ENCODE data around the gene CPED1.

The CPED1 gene

DNA sequence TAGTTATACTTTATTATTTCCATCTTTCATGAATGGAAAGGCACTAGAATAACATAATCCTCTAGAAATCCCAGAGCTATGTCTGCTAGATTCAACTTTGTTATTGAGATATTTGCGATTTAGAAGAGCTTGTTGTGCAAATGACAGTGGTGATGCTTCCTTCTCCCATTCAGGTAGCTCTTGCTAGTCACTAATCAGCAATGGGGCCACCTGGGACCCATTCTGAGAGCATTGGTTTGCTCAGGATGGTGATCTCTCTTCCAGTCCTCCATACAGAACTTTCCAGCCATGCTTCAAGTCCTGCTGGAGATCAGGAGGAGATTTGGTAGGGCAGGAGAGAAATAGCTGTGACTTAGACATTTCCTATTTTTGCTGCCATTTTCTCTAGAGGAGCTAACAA, 274.5 kb downstream of the CPED1 start:
- H3K27ac Mint-ChIP-seq: no peak overlapping the region
- no peak for ATAC-seq (ENCODE audit: low read depth)
- H3K36me3 Mint-ChIP-seq: peaks cover 51% of the 10 kb centered on the region
- H3K4me1 Mint-ChIP-seq: peaks cover 21% of the 10 kb centered on the region
- DNase-seq (ENCODE audit: low spot score in 2 of 2): no peak
- H3K4me3 Mint-ChIP-seq: no peak overlapping the region
- H3K27me3 Mint-ChIP-seq: no peaks in the 10 kb centered on the region
- no peaks in the 10 kb centered on the region for H3K9me3 Mint-ChIP-seq

DNA sequence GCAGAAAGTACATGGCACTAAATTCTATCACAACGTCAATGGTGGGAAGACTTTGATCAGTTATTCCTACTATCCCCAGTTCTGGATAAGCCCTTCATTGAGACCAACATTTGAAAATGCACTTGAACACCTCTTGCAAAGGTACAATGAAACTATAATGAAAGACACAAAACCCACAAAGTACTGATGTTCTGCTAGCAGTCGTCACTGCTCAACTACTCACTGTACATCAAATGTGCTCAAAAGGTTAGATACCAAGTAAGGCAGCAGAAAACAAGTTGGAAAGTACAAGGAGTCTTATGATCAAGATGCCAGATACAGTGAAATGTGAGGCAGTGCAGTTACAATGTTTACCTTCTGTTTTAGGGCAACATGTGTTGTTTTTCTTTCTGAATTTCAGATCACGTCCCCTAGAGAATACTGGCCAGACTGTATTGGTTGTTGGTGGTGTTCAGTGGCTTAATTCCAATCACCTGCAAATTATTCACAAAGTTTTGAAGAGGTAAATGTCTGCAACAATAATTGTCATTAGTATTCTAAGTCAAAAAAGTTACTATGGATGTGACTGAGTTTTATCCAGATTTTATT, 277.9 kb downstream of the CPED1 start:
- H3K4me3 Mint-ChIP-seq: no peak overlapping the region
- ATAC-seq (ENCODE audit: low read depth): no peak
- H3K9me3 Mint-ChIP-seq: no peaks in the 10 kb centered on the region
- peaks cover 15% of the 10 kb centered on the region for H3K4me1 Mint-ChIP-seq
- no peak overlapping the region for H3K27ac Mint-ChIP-seq
- no peak for DNase-seq (ENCODE audit: low spot score in 2 of 2)
- no peaks in the 10 kb centered on the region for H3K27me3 Mint-ChIP-seq
- peaks cover 56% of the 10 kb centered on the region for H3K36me3 Mint-ChIP-seq

- peaks cover 12% of the 10 kb centered on the region for H3K4me1 Mint-ChIP-seq
- DNase-seq (ENCODE audit: low spot score in 2 of 2): no peak
- ATAC-seq (ENCODE audit: low read depth): no peak
- H3K27ac Mint-ChIP-seq: peak overlapping the region; percentile 10
- H3K4me3 Mint-ChIP-seq: no peak overlapping the region
- H3K9me3 Mint-ChIP-seq: no peaks in the 10 kb centered on the region
- no peaks in the 10 kb centered on the region for H3K27me3 Mint-ChIP-seq
- peaks cover 56% of the 10 kb centered on the region for H3K36me3 Mint-ChIP-seq
Observed at GRCh38 chr7:121267612-121268011, 279.1 kb downstream of the CPED1 start.

- Mint-ChIP-seq H3K4me1 (peaks cover 16% of the 10 kb centered on the region), H3K4me3 (no peak overlapping the region), H3K27ac (no peak overlapping the region), H3K27me3 (no peaks in the 10 kb centered on the region), H3K9me3 (no peaks in the 10 kb centered on the region), H3K36me3 (peaks cover 47% of the 10 kb centered on the region)
- ATAC-seq (ENCODE audit: low read depth) (no peak), DNase-seq (ENCODE audit: low spot score in 2 of 2) (no peak)
Observed at GRCh38 chr7:121269798-121270197, 281.3 kb downstream of the CPED1 start.

- no peak overlapping the region for H3K27ac Mint-ChIP-seq
- H3K4me3 Mint-ChIP-seq: no peak overlapping the region
- ATAC-seq (ENCODE audit: low read depth): no peak
- no peaks in the 10 kb centered on the region for H3K9me3 Mint-ChIP-seq
- H3K4me1 Mint-ChIP-seq: peaks cover 15% of the 10 kb centered on the region
- H3K27me3 Mint-ChIP-seq: no peaks in the 10 kb centered on the region
- H3K36me3 Mint-ChIP-seq: peaks cover 41% of the 10 kb centered on the region
- no peak for DNase-seq (ENCODE audit: low spot score in 2 of 2)
Observed at GRCh38 chr7:121271098-121271497, 282.6 kb downstream of the CPED1 start.

DNA sequence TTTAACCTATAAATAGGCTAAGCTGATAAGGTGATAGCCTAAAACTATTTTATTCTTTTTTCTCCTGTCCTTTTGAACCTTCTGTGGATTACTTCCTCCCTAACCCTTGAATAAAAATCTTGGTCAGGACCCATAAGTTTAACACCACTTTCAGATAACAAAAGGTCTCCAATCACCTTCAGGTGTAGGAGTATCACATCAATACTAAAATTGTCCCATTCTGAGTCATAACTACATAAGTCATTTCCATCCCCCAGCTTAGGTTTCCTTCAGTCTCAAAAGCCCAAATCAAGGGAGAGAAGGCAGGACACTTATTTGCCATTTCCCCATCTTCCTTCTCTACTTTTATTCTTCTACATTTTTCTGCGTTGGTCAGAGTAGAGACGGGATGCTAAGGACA, 283.4 kb downstream of the CPED1 start:
- Mint-ChIP-seq H3K4me3 (no peak overlapping the region), H3K9me3 (no peaks in the 10 kb centered on the region), H3K4me1 (peaks cover 20% of the 10 kb centered on the region), H3K36me3 (peaks cover 41% of the 10 kb centered on the region), H3K27me3 (no peaks in the 10 kb centered on the region), H3K27ac (no peak overlapping the region)
- ATAC-seq (ENCODE audit: low read depth) (no peak), DNase-seq (ENCODE audit: low spot score in 2 of 2) (no peak)

- H3K27me3 Mint-ChIP-seq: no peaks in the 10 kb centered on the region
- DNase-seq (ENCODE audit: low spot score in 2 of 2) (no peak), ATAC-seq (ENCODE audit: low read depth) (no peak)
- H3K9me3 Mint-ChIP-seq: no peaks in the 10 kb centered on the region
- H3K4me3 Mint-ChIP-seq: no peak overlapping the region
- H3K27ac Mint-ChIP-seq: no peak overlapping the region
- H3K36me3 Mint-ChIP-seq: peaks cover 44% of the 10 kb centered on the region
- peaks cover 24% of the 10 kb centered on the region for H3K4me1 Mint-ChIP-seq
Observed at GRCh38 chr7:121272676-121273075, 284.2 kb downstream of the CPED1 start.

DNA sequence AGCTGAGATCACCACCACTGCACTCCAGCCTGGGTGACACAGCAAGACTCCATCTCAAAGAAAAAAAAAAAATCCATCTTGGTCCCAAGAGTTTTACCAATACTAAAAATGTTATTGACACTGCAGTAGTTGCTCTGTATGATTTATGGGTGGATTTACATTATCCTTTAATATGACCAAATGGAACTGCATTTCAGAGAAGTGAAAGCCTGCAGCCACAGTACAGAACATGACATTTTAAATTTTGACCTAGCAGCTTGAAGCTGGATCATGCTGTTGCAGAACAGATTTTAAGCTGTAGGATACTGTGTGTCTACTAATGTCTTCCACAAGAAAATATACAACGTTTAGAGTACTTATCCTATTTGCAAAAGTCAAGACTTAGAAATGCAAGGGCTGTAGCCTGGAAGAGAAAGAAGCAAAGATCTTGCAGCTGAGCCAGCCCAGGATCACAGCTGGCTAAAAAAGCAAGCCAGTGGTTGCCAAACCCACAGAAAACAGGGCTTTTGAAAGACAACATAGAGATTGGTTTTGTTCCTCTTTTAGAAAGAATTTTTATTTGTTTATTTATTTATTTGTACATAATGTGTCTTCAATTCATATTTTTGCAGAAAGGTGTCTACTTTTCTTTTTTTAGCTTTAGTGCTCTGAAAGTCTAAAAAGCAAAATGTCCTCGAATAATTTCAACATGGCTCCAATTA, 285.1 kb downstream of the CPED1 start:
- ATAC-seq (ENCODE audit: low read depth) (peak; percentile 37), DNase-seq (ENCODE audit: low spot score in 2 of 2) (no peak)
- Mint-ChIP-seq H3K9me3 (no peaks in the 10 kb centered on the region), H3K27me3 (no peaks in the 10 kb centered on the region), H3K4me3 (no peak overlapping the region), H3K4me1 (peaks cover 26% of the 10 kb centered on the region), H3K27ac (no peak overlapping the region), H3K36me3 (peaks cover 45% of the 10 kb centered on the region)

DNA sequence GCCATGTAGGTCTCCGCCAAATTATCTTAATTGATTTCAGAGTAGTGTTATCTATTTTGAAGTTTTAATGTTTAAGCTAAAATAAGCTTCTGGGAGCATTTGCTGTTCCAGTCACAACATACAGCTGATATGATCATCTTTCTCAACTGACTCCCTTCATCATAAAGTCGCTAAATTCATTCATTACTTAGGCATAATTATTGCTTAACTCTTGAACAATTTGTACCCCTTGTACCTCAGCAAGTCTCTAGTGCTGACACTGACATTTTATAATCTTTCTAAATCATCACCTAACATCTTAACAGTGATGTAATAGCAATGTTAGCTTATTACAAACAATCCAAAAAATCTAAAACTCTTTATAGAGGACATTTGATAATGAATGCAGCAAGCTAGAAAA, 286.0 kb downstream of the CPED1 start:
- DNase-seq (ENCODE audit: low spot score in 2 of 2): no peak
- no peak for ATAC-seq (ENCODE audit: low read depth)
- Mint-ChIP-seq H3K27ac (no peak overlapping the region), H3K9me3 (no peaks in the 10 kb centered on the region), H3K4me3 (no peak overlapping the region), H3K27me3 (no peaks in the 10 kb centered on the region), H3K36me3 (peaks cover 41% of the 10 kb centered on the region), H3K4me1 (peaks cover 25% of the 10 kb centered on the region)

GRCh38 chr7:121275204-121275603, 286.7 kb downstream of the CPED1 start:
- H3K36me3 Mint-ChIP-seq: peaks cover 40% of the 10 kb centered on the region
- H3K9me3 Mint-ChIP-seq: no peaks in the 10 kb centered on the region
- peaks cover 29% of the 10 kb centered on the region for H3K4me1 Mint-ChIP-seq
- ATAC-seq (ENCODE audit: low read depth) (no peak), DNase-seq (ENCODE audit: low spot score in 2 of 2) (no peak)
- no peaks in the 10 kb centered on the region for H3K27me3 Mint-ChIP-seq
- no peak overlapping the region for H3K4me3 Mint-ChIP-seq
- H3K27ac Mint-ChIP-seq: no peak overlapping the region

GRCh38 chr7:121276313-121276712, 287.8 kb downstream of the CPED1 start:
- Mint-ChIP-seq H3K27me3 (no peaks in the 10 kb centered on the region), H3K9me3 (no peaks in the 10 kb centered on the region), H3K4me3 (no peak overlapping the region), H3K27ac (peak overlapping the region; percentile 4), H3K36me3 (peaks cover 40% of the 10 kb centered on the region), H3K4me1 (peaks cover 29% of the 10 kb centered on the region)
- no peak for ATAC-seq (ENCODE audit: low read depth)
- DNase-seq (ENCODE audit: low spot score in 2 of 2): no peak

DNA sequence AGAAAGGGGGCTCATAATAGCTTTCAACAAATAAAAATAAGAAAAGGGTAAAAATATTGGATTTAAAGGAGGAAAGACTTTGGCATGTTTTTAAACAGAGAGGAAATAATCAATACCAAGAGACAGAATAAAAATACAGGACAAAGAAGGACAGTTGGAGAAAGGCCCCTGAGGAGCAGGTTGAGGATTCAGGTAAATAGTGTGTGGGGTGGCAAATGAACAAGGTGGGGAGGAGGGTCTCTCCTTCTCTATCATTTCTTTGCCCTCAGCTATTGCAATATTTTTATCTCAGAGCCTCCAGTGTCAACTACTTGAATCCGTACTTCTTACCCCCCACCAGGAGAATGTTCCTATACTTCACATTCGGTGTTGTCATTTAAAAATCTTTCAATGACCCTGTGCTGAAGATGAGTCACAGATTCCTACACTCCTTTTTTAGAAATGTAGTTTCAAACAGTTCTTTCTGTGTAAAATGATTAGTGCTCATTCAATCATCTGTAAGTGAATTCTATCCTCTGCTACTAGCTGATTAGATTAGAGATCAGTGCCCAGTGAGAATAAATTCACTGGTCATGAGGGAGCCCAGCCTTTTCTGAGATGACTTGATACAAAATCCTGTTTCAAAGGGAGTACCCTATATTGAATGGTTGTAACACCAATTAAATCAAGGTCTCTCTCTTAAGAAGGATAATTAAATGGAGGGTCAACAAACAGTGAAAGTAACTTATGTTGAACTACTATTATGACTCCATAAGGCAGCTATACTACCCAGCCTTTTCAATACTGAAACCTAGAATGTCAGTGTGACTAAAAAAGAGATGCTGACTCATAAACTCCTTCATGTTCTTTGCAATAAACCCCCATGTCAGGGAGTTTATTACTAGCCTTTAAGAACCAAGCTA, 289.9 kb downstream of the CPED1 start:
- Mint-ChIP-seq H3K27ac (peak overlapping the region; percentile 13), H3K4me1 (peaks cover 26% of the 10 kb centered on the region), H3K9me3 (no peaks in the 10 kb centered on the region), H3K36me3 (peaks cover 33% of the 10 kb centered on the region), H3K27me3 (no peaks in the 10 kb centered on the region), H3K4me3 (no peak overlapping the region)
- ATAC-seq (ENCODE audit: low read depth) (no peak), DNase-seq (ENCODE audit: low spot score in 2 of 2) (no peak)

DNA sequence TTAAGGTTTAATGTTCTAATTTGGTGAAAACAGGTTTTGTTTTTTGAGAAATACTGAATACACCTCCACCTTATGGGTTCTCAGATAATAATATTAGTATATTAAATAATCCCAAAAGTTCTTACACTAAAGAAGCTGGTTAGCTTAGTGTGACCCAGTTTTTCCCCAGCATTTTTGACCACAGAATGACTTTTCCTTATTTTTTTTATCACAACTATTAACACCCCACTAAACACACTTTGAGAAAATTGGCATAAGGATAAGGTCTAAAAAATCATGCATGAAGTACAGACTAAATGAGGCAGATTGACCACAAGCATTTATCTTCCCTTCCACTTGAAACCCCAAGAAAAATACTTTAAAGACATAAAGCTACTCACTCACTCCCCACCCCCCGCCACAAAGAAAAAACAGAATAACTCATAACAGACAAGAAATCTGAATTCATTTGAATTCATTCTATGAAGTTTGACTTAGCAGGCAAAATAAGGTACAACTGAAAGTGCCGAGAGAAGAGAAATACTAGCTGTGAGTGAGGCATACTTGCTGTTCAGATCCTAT, 290.6 kb downstream of the CPED1 start:
- ATAC-seq (ENCODE audit: low read depth) (no peak), DNase-seq (ENCODE audit: low spot score in 2 of 2) (no peak)
- H3K36me3 Mint-ChIP-seq: peaks cover 40% of the 10 kb centered on the region
- no peaks in the 10 kb centered on the region for H3K9me3 Mint-ChIP-seq
- H3K27me3 Mint-ChIP-seq: no peaks in the 10 kb centered on the region
- H3K27ac Mint-ChIP-seq: peak overlapping the region; percentile 16
- peaks cover 27% of the 10 kb centered on the region for H3K4me1 Mint-ChIP-seq
- no peak overlapping the region for H3K4me3 Mint-ChIP-seq

DNA sequence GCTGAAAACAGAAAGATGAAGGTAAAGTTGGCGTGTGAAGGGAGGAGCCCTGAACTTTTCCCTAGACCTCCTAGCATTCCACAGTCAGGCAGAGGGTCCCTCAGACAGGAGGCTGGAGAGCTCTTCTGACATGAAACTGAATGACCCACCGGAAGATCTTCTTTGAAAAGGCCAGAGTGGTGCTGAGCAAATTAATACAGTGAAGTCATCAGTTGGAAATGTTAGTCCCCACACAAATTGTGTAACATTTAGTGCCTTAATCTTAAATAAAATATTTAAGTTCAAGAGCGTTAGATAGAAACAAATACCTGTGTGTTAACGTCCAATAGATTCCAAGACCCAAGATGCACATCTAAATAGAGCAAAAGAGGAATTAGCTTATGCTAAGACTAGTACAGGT, 291.3 kb downstream of the CPED1 start:
- H3K27me3 Mint-ChIP-seq: no peaks in the 10 kb centered on the region
- ATAC-seq (ENCODE audit: low read depth) (no peak), DNase-seq (ENCODE audit: low spot score in 2 of 2) (no peak)
- no peak overlapping the region for H3K4me3 Mint-ChIP-seq
- H3K36me3 Mint-ChIP-seq: peaks cover 44% of the 10 kb centered on the region
- peaks cover 3% of the 10 kb centered on the region for H3K9me3 Mint-ChIP-seq
- H3K27ac Mint-ChIP-seq: peak overlapping the region; percentile 16
- H3K4me1 Mint-ChIP-seq: peaks cover 27% of the 10 kb centered on the region
